ENCODE results near the gene MRTFB.

The MRTFB gene

DNA sequence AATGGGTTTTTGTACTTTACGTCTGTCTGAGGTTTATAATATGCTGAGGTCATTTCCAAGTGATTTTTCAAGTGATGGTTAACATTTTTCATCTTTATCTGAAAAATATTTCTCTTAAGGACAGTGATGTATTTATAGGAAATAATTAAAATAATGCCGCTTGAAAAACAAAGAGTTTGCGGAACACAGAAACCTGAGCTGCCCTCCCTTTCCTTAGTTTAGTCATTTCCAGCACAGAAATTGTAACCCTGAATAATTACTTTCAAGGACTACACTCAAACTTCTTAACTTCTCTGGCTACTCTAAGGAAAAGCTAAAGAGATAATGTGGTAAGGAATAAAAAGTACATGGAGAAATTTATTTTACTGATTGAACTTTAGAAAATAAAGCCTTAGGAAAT lies 54.6 kb downstream of the MRTFB start:
- TF ChIP-seq GATA3 (IDR thresholded peaks at IDR 0.05; ENCODE audit: low read depth, low read length) (no peak), GATA2 (IDR thresholded peaks at IDR 0.05; ENCODE audit: low read depth, low read length) (no peak)

DNA sequence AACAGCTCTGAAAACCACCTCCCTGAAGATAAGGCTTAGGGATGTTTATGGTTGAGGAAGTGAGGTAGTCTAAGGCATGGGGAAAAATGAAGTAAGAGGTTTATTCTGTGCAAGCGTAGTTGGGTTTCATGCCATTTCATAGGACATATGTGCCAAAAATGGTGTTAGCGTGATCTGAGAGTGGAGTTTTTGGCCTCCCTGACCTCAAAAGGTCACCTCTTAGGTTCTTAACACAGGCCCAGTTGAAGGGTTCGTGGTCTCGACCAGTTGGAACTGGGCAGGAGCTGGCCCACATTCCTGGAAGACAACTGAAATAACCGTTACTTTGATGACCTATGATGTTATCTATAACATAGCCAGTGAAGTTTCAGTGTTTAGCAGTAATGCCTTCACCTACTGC lies 57.0 kb downstream of the MRTFB start:
- no peak for TF ChIP-seq GATA2 (IDR thresholded peaks at IDR 0.05; ENCODE audit: low read depth, low read length)
- TF ChIP-seq GATA3 (IDR thresholded peaks at IDR 0.05; ENCODE audit: low read depth, low read length) = no peak

DNA sequence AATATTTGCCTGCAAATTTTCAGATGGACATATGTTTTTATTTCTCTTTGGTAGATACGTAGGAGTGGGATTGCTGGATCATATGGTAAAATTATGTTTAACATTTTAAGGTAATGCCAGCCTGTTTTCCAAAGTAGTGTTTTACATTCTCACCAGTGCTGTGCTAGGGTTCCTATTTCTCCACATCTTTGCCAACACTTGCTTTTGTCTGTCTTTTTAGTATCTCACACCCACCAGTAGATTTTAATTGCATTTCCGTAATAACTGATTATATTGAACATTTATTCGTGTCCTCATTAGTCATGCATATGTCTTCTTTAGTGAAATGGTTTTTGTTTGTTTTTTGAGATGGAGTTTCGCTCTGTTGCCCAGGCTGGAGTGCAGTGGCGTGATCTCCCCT lies 58.4 kb downstream of the MRTFB start:
- TF ChIP-seq GATA2 (IDR thresholded peaks at IDR 0.05; ENCODE audit: low read depth, low read length) (no peak), GATA3 (IDR thresholded peaks at IDR 0.05; ENCODE audit: low read depth, low read length) (no peak)

GRCh38 chr16:14131774-14132695 lies 60.9 kb downstream of the MRTFB start:
- no peak for TF ChIP-seq GATA2 (IDR thresholded peaks at IDR 0.05; ENCODE audit: low read depth, low read length)
- TF ChIP-seq GATA3 (IDR thresholded peaks at IDR 0.05; ENCODE audit: low read depth, low read length) = no peak

DNA sequence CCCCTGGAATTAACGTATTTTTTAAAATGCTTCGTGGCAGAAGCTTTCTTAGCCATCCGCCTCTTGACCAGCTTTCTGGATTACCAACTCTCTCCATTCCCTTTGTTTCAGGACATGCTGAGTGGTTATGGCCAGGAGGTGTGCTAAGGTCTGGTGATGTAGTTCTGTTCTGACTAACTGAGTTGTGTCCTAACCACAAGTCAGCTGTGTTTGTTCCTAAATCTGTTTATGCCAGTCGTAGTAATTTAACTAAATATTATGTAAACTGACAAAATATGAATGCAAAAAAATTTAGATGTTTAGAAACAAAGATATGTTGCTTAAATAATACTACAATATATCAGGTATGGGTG lies 61.6 kb downstream of the MRTFB start:
- TF ChIP-seq GATA2 (IDR thresholded peaks at IDR 0.05; ENCODE audit: low read depth, low read length) (no peak), GATA3 (IDR thresholded peaks at IDR 0.05; ENCODE audit: low read depth, low read length) (no peak)

DNA sequence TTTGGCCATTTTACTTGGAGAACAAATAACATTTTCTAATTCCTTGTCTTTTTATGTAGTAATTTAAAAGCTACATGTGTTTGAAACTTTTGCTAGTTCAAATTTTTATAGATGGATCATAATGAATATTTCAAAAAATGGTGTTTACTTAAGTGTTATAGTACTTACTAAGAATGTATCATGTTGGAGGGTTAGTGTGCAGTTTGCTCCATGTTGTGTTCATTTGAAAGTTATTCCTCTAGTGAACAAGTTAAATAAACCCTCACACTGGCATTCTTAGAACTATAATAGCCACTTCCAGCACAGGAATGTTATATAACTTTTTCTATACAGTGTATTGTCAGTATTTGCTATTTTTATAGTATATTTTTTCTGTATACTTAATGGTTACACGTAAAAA lies 62.8 kb downstream of the MRTFB start:
- no peak for TF ChIP-seq GATA2 (IDR thresholded peaks at IDR 0.05; ENCODE audit: low read depth, low read length)
- TF ChIP-seq GATA3 (IDR thresholded peaks at IDR 0.05; ENCODE audit: low read depth, low read length) = no peak

GRCh38 chr16:14135704-14136103 lies 64.6 kb downstream of the MRTFB start:
- no peak for TF ChIP-seq GATA2 (IDR thresholded peaks at IDR 0.05; ENCODE audit: low read depth, low read length)
- no peak for TF ChIP-seq GATA3 (IDR thresholded peaks at IDR 0.05; ENCODE audit: low read depth, low read length)

- TF ChIP-seq GATA2 (IDR thresholded peaks at IDR 0.05; ENCODE audit: low read depth, low read length) (no peak), GATA3 (IDR thresholded peaks at IDR 0.05; ENCODE audit: low read depth, low read length) (no peak)
Observed at GRCh38 chr16:14139872-14140271, 68.8 kb downstream of the MRTFB start.

DNA sequence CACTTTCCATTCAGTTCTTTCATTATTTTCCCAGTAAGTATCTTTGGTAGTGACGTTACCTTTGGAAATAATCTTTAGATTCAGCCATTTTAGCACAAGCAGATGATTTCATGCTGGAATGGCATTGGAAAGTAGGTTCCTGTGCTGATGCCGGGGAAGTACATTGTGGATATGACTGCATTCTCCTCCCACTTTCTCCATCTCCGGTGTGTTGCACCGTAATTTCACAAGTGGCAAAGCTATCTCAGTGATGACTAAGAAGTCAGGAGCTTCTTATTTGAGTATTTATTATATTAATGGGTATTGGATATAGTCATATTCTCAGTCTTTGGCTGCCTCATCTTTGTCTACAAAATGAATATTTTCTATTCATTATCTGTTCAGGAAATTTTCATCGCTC lies 69.8 kb downstream of the MRTFB start:
- TF ChIP-seq GATA2 (IDR thresholded peaks at IDR 0.05; ENCODE audit: low read depth, low read length) = no peak

DNA sequence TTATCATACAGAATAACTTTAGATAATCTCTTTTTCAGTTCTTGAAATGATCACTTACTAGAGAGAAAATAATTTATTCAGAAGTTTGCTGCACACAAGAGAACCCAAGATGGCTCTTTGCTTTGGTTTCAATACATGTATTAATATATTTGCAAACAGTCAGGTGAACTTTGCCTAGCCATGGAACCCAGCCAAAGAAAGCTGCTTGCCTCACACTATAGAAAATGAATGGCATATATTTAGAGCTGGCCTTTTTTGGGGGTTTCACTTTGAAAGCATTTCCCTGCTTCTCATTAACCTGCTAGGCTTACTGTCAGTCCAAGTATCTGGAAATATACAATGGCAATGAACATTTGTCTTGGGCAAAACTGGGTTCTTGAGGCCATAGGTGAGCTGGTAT lies 75.3 kb downstream of the MRTFB start:
- TF ChIP-seq GATA2 (IDR thresholded peaks at IDR 0.05; ENCODE audit: low read depth, low read length) (no peak), GATA3 (IDR thresholded peaks at IDR 0.05; ENCODE audit: low read depth, low read length) (no peak)

- no peak for TF ChIP-seq GATA3 (IDR thresholded peaks at IDR 0.05; ENCODE audit: low read depth, low read length)
- TF ChIP-seq GATA2 (IDR thresholded peaks at IDR 0.05; ENCODE audit: low read depth, low read length) = no peak
Observed at GRCh38 chr16:14148016-14148415, 76.9 kb downstream of the MRTFB start.

- no peak for TF ChIP-seq GATA3 (IDR thresholded peaks at IDR 0.05; ENCODE audit: low read depth, low read length)
- TF ChIP-seq GATA2 (IDR thresholded peaks at IDR 0.05; ENCODE audit: low read depth, low read length) = no peak
Observed at GRCh38 chr16:14148569-14148968, 77.5 kb downstream of the MRTFB start.

- TF ChIP-seq GATA3 (IDR thresholded peaks at IDR 0.05; ENCODE audit: low read depth, low read length) (no peak), GATA2 (IDR thresholded peaks at IDR 0.05; ENCODE audit: low read depth, low read length) (no peak)
Observed at GRCh38 chr16:14150796-14151195, 79.7 kb downstream of the MRTFB start.

- TF ChIP-seq GATA2 (IDR thresholded peaks at IDR 0.05; ENCODE audit: low read depth, low read length) (no peak), GATA3 (IDR thresholded peaks at IDR 0.05; ENCODE audit: low read depth, low read length) (no peak)
Observed at GRCh38 chr16:14151256-14152030, 80.3 kb downstream of the MRTFB start.

Data from SH-SY5Y (cell line).